Measurements from ENCODE around the gene BSND. TPM values are rescaled to one million over a fixed set of nuclear protein-coding genes. Genes with fewer than 3 reads are reported as not detected.

BSND gene
- polyA plus RNA-seq, 1 of the 3 experiments (the other 2 are of a cell fraction), result not detected

GRCh38 chr1:55048453-55049270 lies 49.9 kb downstream of the BSND start:
- no peak overlapping the region for H3K4me2 ChIP-seq
- TF ChIP-seq CTCF (IDR thresholded peaks at IDR 0.05) (no peak), MEF2A (IDR thresholded peaks at IDR 0.05; ENCODE audit: borderline replicate concordance, low read depth) (no peak), USF2 (IDR thresholded peaks at IDR 0.05; ENCODE audit: borderline replicate concordance, low read depth, low read length) (no peak), YY1 (IDR thresholded peaks at IDR 0.05; ENCODE audit: low read depth) (no peak), POLR2AphosphoS5 (IDR thresholded peaks at IDR 0.05; ENCODE audit: low read depth, low read length) (no peak), MXI1 (IDR thresholded peaks at IDR 0.05; ENCODE audit: low read depth, low read length) (no peak), EZH2phosphoT487 (IDR thresholded peaks at IDR 0.05; ENCODE audit: borderline replicate concordance, low read depth) (no peak), RFX5 (IDR thresholded peaks at IDR 0.05; ENCODE audit: low read length) (no peak), GATA2 (CRISPR knock-in tag; IDR thresholded peaks at IDR 0.05) (no peak), SMC3 (IDR thresholded peaks at IDR 0.05; ENCODE audit: low read depth, low read length) (no peak), CHD2 (IDR thresholded peaks at IDR 0.05; ENCODE audit: low read length, partially characterized antibody) (no peak), RCOR1 (IDR thresholded peaks at IDR 0.05; ENCODE audit: low read length) (no peak), RAD21 (IDR thresholded peaks at IDR 0.05; ENCODE audit: low read length) (no peak), JUND (IDR thresholded peaks at IDR 0.05) (no peak), FOXJ3 (CRISPR knock-in tag; IDR thresholded peaks at IDR 0.05) (no peak), EP300 (IDR thresholded peaks at IDR 0.05; ENCODE audit: borderline replicate concordance in 1 of 2, low read depth in 1 of 2, low read length in 1 of 2) (no peak)
- TF ChIP-seq, protein P1, sequence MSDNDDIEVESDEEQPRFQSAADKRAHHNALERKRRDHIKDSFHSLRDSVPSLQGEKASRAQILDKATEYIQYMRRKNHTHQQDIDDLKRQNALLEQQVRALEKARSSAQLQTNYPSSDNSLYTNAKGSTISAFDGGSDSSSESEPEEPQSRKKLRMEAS (IDR thresholded peaks at IDR 0.05; ENCODE audit: low read depth), result no peak
- CTCF ChIA-PET, result interaction anchor here (1.0 to 2.9 kb wide), 7 partner anchors 9 to 104 kb away, joined by 4 to 15 read pairs (median 7); partner anchors contain the start of gene PCSK9

More at GRCh38 chr1:55048453-55049270, 49.9 kb downstream of the BSND start:
- Histone ChIP-seq H3K4me1 (ENCODE audit: control insufficient read depth in 1 of 2, insufficient read depth in 2 of 2, low read depth in 1 of 2, low read length in 1 of 2) (peaks cover 0 to 28% of the 10 kb centered on the region in 2 experiments; a peak in 1 of 4 replicates), H3K27ac (ENCODE audit: low read depth in 2 of 2, low read length in 1 of 2) (no peak overlapping the region), H4K20me1 (ENCODE audit: insufficient read depth) (no peaks in the 10 kb centered on the region), H3K9me3 (no peaks in the 10 kb centered on the region), H3K9ac (no peak overlapping the region), H2AFZ (ENCODE audit: low read depth) (no peak overlapping the region), H3K79me2 (ENCODE audit: insufficient read depth) (no peaks in the 10 kb centered on the region), H3K4me3 (ENCODE audit: low read depth in 2 of 2, low read length in 1 of 2) (no peak overlapping the region), H3F3A (replicated peaks; ENCODE audit: insufficient read depth) (no peaks in the 10 kb centered on the region), H3K9me2 (no peaks in the 10 kb centered on the region), H3K27me3 (ENCODE audit: insufficient read depth) (no peaks in the 10 kb centered on the region), H3K36me3 (replicated peaks in 1 of 2; ENCODE audit: control insufficient read depth in 1 of 2, insufficient read depth in 2 of 2, low read length in 1 of 2) (no peaks in the 10 kb centered on the region)
- DNase-seq, result no peak
- WGBS (ENCODE audit: low lambda C conversion rate), result 78% methylated on average over 8 of the region's 11 CpGs
- POLR2A ChIA-PET, result no interaction called here
